Activated T-helper 2 cell treated with anti-CD3 and anti-CD28 coated beads, Interferon-gamma antibody, Interleukin-2, Interleukin-4, amounts not matched to agents 10 μg/mL and 5 μg/mL and 100 μg/mL, durations not matched to agents 14 hours and 24 hours and 36 hours (primary cell): Measurements from ENCODE around the gene KCP. TPM values are rescaled to one million over a fixed set of nuclear protein-coding genes. Genes with fewer than 3 reads are reported as not detected.

ENCODE experiments used
- DNase-seq: peaks from one replicate; pipeline ENCODE4 v3.0.0; 2021; ENCODE audit warnings: low spot score
- H3K27ac Mint-ChIP-seq: one replicate; pipeline ENCODE4 v1.8.0; 2021; ENCODE audit warnings: mixed read lengths
- H3K27me3 Mint-ChIP-seq: one replicate; pipeline ENCODE4 v1.8.0; 2021; ENCODE audit warnings: low read depth, mixed read lengths
- H3K36me3 Mint-ChIP-seq: one replicate; pipeline ENCODE4 v1.8.0; 2021; ENCODE audit warnings: low read depth, mixed read lengths
- H3K4me1 Mint-ChIP-seq: one replicate; pipeline ENCODE4 v1.8.0; 2021; ENCODE audit warnings: low read depth, mixed read lengths
- H3K4me3 Mint-ChIP-seq: one replicate; pipeline ENCODE4 v1.8.0; 2021; ENCODE audit warnings: low read depth, mild to moderate bottlenecking, moderate library complexity, mixed read lengths
- H3K9me3 Mint-ChIP-seq: one replicate; pipeline ENCODE4 v1.8.0; 2021; ENCODE audit warnings: mixed read lengths
- intact Hi-C: fragments of 100-400 bp; cut with micrococcal nuclease; formaldehyde crosslinking; loops from one replicate; pipeline ENCODE4 v1.15.1; 2023
- total RNA-seq: library from RNA; stranded (reverse); gene quantifications from 2 replicates; pipeline ENCODE4 v1.2.3, GENCODE V29; 2022

Gene KCP
- total RNA-seq, 1 donor from 2014 or later: not detected

DNA sequence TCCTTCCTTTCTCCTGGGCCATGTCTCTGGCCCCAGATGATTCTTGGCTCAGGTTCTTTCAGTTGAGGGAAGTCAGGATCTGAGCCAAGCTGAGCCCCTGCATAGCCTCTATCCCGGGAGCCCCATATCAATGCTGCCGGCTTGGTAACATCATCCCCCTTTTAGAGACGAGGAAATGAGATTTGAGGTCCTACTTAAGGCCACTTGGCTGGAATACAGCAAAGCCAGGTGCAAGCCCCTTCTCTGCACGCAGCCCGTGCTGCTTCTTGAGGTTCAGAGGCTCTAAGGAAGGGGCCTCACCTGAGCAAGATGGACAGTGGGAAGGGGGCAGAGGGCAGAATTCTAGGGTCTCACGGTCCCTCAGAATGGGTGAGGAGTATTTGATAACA is 24.8 kb upstream of the KCP start:
- H3K9me3 Mint-ChIP-seq: no peaks in the 10 kb centered on the region
- H3K27ac Mint-ChIP-seq: no peak overlapping the region
- peaks cover 3% of the 10 kb centered on the region for H3K36me3 Mint-ChIP-seq
- DNase-seq: no peak
- H3K27me3 Mint-ChIP-seq: peaks cover 21% of the 10 kb centered on the region
- peaks cover 31% of the 10 kb centered on the region for H3K4me1 Mint-ChIP-seq
- intact Hi-C loops: no loop called here
- H3K4me3 Mint-ChIP-seq: no peak overlapping the region

DNA sequence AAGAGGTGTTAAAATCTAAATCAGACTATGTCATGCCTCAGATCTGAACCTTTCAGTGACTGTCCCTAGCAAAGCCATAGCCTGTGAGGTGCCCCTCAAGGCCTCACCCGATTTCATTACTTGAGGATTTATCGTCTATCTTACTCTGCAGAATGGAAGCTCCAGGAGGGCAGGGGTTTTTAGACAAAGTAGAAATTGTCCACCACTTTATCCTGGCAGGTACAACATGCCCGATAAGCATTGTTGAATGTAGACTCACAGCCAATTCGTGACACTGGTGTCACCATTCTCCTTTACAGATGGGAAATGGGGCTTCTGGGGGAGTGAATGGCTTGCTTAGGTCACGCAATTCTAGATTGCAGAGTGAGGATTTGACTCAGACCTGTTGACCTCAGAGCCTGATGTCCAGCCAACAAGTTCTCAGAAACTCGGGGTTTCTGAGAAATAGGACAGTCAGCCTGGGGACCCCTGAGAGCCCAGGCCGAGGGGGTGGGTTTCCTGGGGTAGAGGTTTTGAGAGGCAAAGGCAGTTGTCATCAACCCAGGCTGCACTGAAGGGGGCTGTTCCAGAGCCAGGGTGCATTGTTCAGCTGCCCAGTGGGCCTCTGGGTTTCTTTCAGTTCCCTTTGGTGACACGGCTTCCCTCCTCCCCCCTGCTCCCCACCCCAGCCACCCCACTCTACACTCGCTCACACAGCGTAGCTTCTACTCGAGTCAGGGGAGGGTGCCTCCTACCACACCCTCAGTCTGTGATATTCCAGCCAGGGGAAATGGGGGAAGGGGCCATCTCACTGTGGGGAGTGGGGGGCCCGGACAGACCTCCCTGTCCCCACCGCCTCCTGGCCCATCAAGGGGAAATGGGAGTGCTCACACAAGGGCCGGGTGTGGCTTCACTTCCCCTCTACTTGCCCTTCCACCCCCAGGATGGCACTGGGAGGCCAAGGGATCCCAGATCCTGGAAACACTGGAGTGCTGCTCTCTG is 24.1 kb upstream of the KCP start:
- Mint-ChIP-seq H3K27me3 (peaks cover 21% of the 10 kb centered on the region), H3K36me3 (peaks cover 3% of the 10 kb centered on the region), H3K4me1 (peaks cover 24% of the 10 kb centered on the region), H3K27ac (no peak overlapping the region), H3K4me3 (no peak overlapping the region), H3K9me3 (no peaks in the 10 kb centered on the region)
- intact Hi-C loops: no loop called here
- no peak for DNase-seq

DNA sequence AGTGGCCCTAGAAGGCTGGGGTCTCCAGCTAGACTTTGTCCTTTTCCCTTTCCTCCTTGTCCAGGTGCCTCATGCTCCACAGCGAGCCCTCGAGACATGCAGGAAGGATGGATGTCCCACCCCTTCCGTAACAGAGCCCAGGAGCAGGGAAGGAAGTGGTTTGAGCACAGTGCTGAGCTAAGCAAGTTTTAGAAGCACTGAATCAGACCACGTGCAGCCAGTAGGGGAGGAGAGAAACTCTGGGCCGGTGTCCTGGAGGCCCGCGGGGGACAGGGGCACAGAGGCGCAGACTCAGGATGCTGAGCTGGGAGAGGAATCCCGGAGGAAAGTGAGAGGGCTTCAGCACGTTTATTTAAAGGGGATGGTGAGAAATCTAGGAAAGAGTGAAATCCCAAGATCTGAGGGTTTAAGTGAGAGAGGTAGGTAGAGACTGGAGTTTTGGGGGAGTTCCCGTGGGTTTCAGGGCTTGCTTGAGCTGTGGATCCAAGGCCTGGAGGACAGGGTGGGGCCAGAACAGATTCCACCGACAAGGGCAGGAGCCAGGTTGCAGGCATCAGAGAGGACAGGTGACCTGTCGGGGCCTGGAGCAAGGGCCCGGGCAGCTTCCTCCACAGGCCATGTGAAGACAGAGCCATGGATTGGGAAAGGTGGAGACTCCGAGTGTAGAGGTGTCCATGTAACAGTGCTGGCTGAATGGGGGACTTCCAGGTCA is 22.8 kb upstream of the KCP start:
- Mint-ChIP-seq H3K27ac (peak overlapping the region; percentile 90), H3K4me1 (peaks cover 20% of the 10 kb centered on the region), H3K9me3 (no peaks in the 10 kb centered on the region), H3K27me3 (peaks cover 17% of the 10 kb centered on the region), H3K4me3 (peak overlapping the region; percentile 68), H3K36me3 (peaks cover 3% of the 10 kb centered on the region)
- DNase-seq: peak; percentile 45
- intact Hi-C loops: no loop called here

DNA sequence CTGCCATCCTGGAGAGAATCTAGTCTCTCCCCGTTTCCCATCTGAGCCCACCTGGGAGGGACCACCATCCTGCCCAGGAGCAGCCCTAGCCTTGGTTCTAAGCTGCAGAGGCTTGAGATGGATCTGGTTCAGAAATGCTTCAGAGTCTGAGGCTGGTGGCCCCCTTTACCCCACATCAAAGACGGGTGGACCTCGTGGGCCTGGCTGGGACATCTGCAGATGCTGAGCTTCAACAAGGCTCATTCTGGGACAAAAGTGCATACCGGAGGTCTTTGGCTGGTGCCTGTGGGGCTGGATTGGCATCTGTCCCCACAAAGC is 22.3 kb upstream of the KCP start:
- H3K27me3 Mint-ChIP-seq: peaks cover 17% of the 10 kb centered on the region
- peaks cover 20% of the 10 kb centered on the region for H3K4me1 Mint-ChIP-seq
- no peak overlapping the region for H3K27ac Mint-ChIP-seq
- DNase-seq: no peak
- H3K9me3 Mint-ChIP-seq: no peaks in the 10 kb centered on the region
- intact Hi-C loops: no loop called here
- H3K4me3 Mint-ChIP-seq: no peak overlapping the region
- H3K36me3 Mint-ChIP-seq: peaks cover 3% of the 10 kb centered on the region

DNA sequence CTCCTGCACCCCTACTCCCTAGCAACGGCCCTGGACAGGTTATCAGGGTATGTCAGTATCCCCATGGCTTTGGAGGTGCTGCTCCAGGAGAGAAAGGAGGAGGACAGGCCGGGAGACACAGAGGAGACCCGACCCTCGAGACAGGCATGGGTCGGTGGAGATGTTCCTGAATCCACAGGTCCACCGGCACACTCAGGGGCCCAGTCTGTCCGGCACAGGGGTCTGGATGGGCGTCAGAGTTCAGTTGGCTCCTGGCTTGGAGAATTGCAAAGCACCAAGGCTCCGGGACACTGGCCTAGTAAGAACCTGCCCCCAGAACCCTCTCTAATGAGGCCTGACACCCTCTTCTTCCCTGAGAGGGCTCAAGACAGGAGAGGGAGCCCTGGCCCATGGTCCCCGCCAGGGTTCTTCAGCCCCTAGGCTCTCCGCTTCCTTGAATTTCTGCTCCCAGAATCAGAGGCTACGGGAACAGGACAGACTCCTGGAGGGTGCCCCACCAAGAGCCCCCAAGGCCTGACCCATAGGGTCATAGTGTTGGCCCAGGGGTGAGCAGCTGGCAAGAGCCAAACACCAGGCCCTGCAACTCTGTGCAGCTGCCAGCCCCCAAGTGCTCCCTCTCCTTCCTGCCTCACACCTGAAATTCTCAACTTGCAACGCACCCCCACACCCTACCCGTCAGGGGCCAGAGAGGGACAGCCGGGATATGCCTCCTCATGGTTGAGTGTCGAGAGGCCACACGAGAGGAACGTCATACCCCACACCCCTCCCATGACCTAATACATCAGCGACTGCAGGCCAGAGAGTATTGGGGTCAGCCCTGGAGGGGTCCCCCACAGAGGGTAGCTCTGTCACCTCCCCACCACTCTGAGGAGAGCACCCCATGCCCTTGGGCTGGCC is 21.7 kb upstream of the KCP start:
- DNase-seq: no peak
- peaks cover 18% of the 10 kb centered on the region for H3K4me1 Mint-ChIP-seq
- peaks cover 3% of the 10 kb centered on the region for H3K36me3 Mint-ChIP-seq
- intact Hi-C loops: no loop called here
- H3K27ac Mint-ChIP-seq: no peak overlapping the region
- H3K4me3 Mint-ChIP-seq: no peak overlapping the region
- H3K27me3 Mint-ChIP-seq: peaks cover 17% of the 10 kb centered on the region
- H3K9me3 Mint-ChIP-seq: no peaks in the 10 kb centered on the region

DNA sequence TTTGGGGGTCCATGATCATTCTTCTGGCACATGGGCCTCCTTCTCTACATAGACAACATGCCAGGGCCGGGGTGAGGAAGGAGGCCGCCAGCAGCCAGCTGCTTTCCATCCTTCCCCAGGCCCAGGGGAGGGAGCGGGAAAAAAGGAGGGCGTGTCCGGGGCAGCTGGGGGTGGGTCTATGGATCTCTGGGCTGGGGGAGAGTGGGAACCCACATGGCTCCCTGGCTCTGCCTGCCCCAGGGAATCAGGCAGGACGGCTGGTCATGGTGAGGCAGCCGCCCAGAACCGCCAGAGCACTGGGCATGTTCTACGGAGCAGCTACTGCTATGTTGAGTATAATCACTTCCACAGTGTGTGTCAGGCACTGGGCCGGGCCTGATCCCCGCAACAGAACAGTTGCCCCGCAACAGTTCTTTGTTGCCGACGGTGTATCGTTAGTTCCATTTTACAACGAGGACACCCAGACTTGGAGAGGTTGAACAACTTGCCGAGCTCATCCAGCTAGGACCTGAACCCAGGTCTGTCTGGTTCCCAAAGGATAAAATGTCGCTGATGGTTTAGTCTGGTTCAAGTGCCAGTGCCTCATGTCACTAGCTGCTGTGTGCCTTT is 20.8 kb upstream of the KCP start:
- peaks cover 12% of the 10 kb centered on the region for H3K27me3 Mint-ChIP-seq
- no peak overlapping the region for H3K4me3 Mint-ChIP-seq
- no peaks in the 10 kb centered on the region for H3K9me3 Mint-ChIP-seq
- intact Hi-C loops: no loop called here
- peaks cover 13% of the 10 kb centered on the region for H3K4me1 Mint-ChIP-seq
- no peak overlapping the region for H3K27ac Mint-ChIP-seq
- peaks cover 3% of the 10 kb centered on the region for H3K36me3 Mint-ChIP-seq
- DNase-seq: no peak

DNA sequence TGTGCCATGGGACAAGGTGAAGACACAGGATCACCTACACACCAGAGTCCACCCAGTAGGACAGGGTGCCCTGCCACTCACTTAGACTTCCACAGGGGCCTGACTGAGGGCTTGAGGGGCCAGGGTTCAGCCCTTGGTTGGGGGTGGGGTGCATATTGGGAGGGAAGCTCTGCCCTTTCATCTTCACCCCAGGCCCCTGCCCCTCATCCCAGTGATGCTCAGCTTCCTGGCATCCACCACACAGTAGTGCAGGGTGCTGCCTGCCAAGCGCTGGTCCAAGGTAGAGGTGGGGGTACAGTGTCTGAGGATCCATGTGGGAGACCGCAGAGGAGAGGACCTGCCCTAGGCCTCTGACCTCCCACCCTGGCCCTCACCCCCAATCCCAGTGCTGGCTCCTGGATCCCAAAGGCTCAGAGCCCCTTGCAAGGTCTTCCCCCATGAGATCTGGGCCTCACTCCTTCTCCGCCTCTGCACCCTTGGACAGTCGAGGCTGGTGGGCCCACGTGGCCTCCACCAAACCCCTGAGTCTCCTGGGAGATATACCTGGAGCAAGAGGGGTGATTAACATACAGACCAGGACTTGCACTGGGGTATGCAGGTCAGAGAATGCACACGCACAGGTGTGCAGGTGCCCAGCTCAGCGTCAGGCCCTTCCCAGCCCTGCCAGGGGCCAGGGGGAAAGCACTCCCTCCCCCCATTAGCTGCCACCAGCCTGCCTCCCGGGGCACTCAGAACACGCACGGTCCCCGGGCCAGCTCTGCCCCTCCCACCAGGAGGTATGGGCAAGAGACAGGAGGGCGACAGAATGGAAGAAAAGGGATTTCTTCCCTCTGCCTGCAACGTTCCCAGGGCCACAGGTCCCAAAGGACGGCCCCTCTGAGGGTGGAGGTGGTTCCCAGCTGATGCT is 18.6 kb upstream of the KCP start:
- peaks cover 9% of the 10 kb centered on the region for H3K4me1 Mint-ChIP-seq
- H3K27ac Mint-ChIP-seq: no peak overlapping the region
- no peak overlapping the region for H3K4me3 Mint-ChIP-seq
- DNase-seq: no peak
- no peaks in the 10 kb centered on the region for H3K9me3 Mint-ChIP-seq
- intact Hi-C loops: no loop called here
- H3K27me3 Mint-ChIP-seq: peaks cover 10% of the 10 kb centered on the region
- H3K36me3 Mint-ChIP-seq: peaks cover 3% of the 10 kb centered on the region

DNA sequence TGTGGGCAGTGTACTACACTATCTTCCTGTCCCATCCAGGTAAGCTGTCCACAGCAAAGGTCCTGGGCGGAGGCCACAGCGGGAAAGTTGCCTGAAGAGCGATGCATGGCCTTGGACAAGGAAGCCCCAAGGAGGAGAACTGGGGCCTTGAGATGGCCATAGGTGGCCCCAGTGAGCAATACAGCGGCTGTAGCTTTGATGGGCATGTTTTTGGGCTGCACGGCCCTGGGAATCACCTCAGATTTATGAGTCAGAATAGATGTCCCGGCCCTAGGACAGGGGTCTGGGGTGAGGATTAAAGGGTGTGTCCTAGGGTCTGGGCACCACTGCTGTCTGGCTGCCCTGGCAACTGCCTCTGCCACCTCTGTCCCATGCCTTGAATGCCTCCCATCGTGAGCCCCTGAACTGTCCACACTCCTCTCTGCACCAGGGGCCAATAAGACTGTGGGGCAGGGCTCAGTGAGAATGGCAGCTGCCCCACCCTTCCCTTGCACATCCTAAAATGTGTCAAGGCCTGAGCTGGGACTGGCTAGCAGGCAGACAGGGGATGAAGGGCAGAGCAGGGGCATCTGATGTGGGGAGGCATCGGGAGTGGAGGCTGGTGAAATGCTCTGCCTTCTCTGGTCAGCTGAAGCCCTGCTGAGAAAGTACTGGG is 17.8 kb upstream of the KCP start:
- intact Hi-C loops: no loop called here
- peaks cover 2% of the 10 kb centered on the region for H3K36me3 Mint-ChIP-seq
- peaks cover 6% of the 10 kb centered on the region for H3K4me1 Mint-ChIP-seq
- H3K27me3 Mint-ChIP-seq: peaks cover 9% of the 10 kb centered on the region
- DNase-seq: no peak
- no peaks in the 10 kb centered on the region for H3K9me3 Mint-ChIP-seq
- no peak overlapping the region for H3K4me3 Mint-ChIP-seq
- H3K27ac Mint-ChIP-seq: no peak overlapping the region

DNA sequence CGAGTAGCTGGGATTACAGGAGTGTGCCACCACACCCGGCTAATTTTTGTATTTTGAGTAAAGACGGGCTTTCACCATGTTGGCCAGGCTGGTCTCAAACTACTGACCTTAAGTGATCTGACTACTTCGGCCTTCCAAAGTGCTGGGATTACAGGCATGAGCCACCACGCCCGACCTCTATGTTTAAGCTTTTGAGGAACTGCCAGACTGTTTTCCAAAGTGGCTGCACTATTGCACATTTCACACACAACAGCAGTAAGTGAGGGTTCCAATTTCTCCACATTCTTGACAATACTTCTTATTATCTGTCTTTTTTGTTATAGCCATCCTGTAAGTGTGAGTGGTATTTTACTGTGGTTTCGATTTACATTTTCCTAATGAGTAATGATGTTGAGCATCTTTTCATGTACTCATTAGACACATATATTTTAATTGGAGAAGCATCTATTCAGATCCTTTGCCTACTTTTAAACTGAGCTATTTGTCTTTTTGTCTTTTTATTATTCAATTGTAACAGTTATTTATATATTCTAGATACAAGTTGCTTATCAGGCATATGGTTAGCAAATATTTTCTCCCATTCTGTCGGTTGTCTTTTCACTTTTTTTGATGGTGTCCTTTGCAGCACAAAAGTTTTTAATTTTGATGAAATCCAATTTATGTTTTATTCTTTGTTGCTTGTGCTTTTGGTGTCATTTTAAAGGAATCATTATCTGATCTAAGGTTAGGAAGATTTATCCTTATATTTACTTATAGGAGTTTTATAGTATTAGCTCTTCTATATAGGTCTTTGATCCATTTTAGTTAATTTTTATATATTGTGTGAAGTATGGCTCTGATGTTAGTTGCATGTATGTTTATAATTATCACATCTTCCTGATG is 14.4 kb upstream of the KCP start:
- peaks cover 15% of the 10 kb centered on the region for H3K27me3 Mint-ChIP-seq
- no peak overlapping the region for H3K4me3 Mint-ChIP-seq
- no peaks in the 10 kb centered on the region for H3K36me3 Mint-ChIP-seq
- intact Hi-C loops: no loop called here
- no peaks in the 10 kb centered on the region for H3K4me1 Mint-ChIP-seq
- H3K9me3 Mint-ChIP-seq: no peaks in the 10 kb centered on the region
- DNase-seq: no peak
- no peak overlapping the region for H3K27ac Mint-ChIP-seq

DNA sequence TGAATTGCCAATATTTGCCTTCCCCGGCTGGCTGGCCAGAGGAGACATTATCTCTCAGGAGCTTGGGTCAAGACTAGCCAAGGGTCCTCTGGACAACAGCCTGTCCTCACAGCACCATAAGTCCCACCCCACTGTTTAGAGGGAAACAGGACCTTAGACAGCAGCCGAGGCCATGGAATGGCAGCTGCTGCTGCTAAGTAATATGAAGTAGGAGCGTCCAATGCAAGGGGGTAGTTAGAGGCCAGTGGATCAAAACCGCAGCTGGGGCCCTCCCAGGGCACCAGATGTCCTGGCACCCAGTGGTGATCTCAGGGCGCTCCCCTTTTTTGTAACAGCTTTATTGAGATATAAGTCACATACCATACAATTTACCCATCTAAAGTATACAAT is 12.9 kb upstream of the KCP start:
- H3K27ac Mint-ChIP-seq: no peak overlapping the region
- H3K36me3 Mint-ChIP-seq: no peaks in the 10 kb centered on the region
- H3K4me1 Mint-ChIP-seq: no peaks in the 10 kb centered on the region
- no peaks in the 10 kb centered on the region for H3K9me3 Mint-ChIP-seq
- no peak overlapping the region for H3K4me3 Mint-ChIP-seq
- DNase-seq: no peak
- peaks cover 27% of the 10 kb centered on the region for H3K27me3 Mint-ChIP-seq
- intact Hi-C loops: no loop called here
